ENCODE results near the gene GRM5.

The GRM5 gene

DNA sequence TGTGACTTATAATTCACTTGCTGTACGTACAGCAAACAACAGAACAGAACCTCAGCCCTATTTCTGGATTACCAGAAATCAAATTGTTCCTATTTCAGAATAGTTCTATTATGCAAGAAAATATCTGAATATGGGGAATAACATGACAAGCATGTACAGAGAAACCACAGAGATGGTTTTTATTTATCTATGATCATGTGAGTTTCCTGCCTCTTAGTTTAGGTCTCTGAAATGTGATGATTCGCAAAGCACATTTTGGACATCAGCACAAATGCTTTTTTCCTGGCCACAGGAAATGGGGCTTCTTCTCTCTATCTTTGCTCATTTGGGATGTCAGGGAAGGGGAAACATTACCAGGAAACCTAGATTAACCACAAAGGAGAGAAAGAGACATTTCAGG, 461.5 kb downstream of the GRM5 start:
- TF ChIP-seq, protein P1, sequence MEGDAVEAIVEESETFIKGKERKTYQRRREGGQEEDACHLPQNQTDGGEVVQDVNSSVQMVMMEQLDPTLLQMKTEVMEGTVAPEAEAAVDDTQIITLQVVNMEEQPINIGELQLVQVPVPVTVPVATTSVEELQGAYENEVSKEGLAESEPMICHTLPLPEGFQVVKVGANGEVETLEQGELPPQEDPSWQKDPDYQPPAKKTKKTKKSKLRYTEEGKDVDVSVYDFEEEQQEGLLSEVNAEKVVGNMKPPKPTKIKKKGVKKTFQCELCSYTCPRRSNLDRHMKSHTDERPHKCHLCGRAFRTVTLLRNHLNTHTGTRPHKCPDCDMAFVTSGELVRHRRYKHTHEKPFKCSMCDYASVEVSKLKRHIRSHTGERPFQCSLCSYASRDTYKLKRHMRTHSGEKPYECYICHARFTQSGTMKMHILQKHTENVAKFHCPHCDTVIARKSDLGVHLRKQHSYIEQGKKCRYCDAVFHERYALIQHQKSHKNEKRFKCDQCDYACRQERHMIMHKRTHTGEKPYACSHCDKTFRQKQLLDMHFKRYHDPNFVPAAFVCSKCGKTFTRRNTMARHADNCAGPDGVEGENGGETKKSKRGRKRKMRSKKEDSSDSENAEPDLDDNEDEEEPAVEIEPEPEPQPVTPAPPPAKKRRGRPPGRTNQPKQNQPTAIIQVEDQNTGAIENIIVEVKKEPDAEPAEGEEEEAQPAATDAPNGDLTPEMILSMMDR (IDR thresholded peaks at IDR 0.05): no peak

DNA sequence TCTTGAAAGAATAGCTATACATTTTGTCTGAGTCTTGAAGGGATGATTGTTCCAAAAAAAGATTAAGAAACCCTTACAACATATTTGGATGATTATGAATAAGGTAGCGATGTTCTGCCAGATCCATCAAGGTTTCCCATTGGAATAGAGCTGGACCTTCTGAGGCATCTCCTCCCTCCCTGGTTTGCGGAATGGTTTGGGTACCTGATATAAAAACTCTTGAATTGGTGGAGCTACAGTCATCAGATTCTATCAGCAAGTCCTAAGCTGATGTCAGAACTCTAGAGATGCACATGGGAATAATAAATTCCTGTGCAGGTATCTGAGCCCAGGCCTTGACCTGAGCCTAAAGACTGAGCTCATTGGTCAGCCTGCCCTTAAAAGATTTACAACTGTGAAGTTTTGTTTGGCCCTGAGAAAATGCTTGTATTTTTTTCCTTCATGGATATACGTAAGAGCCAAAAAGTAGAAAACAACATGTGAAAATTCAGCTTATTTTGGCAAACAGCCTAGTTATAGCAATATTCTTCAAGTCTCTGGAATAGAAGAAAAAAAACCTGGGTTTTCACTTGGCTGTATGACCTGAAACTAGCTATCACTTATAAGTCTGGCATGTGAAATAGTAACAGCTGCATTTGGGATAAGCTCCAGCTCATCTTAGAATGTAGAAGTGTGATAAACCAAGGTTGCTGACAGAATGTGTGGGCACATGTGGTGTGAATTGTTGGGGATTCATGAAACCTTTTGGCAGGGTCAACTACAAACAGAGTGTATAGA, 462.5 kb downstream of the GRM5 start:
- TF ChIP-seq, protein P1 (IDR thresholded peaks at IDR 0.05): no peak

DNA sequence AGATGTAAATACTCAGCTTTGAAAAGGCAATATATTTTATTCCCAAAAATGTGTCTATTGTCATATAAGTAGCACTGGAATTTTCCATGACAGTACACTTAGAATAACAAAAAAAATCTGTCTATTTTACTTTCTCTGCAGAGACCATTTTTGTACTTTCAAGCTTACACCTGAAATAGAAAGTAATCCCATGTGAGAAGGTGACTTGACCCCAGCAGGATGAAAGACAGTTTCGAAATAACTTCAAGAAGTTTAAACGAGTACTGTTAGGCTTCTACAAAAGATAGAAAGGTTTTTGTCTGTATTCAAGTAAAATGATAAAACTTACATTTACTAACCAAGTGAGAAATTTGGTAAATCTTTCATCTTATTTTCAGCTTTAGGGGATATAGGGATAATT, 468.4 kb downstream of the GRM5 start:
- TF ChIP-seq, protein P1 (IDR thresholded peaks at IDR 0.05): no peak

DNA sequence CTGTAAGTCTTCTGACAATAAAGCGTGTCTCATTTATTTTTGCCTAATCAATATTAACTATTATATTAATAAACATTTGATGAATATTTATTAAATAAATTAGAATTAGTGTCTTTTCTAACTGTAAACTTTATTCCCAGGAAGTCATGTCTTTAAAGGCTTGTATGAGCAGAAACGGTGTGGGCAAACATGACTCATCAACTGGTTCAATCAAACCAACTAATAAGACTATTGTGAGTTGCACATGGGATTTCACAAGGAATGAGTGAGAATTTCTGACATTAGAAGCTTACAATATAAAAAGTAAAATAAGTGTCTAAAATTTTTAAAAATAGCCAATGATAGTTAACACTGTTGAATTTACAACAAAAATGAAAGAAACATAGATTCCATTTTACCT, 469.0 kb downstream of the GRM5 start:
- TF ChIP-seq, protein P1 (IDR thresholded peaks at IDR 0.05): no peak

DNA sequence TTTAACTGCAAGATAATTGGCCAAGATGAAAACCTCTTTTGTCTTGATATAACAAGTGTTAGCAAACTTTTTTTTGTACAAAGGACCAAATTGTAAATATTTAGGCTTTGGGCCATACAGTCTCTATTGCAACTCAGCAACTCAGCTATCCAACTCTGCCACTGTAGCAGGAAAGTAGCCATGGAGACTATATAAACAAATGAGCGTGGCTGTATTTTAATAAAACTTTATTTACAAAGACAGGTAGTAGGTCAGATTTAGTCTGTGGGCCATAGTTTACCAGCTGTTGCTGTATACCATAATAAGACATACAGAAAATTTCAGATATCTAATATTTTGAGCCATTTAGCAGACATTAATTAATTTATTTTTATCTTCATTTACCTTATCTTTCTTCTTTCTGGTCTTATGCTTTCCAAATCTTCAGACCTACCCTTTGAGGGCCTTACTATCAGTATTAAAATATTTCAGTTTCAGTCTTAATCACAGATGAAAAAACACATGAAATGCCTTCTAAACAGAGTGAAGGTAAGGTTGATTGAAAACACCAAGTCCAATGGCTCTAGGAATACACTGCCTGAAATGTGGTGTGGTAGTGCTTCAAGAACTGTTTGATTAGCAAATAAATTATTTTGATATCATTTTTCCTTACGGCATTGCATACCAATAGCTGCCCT, 471.4 kb downstream of the GRM5 start:
- TF ChIP-seq, protein P1 (IDR thresholded peaks at IDR 0.05): no peak

DNA sequence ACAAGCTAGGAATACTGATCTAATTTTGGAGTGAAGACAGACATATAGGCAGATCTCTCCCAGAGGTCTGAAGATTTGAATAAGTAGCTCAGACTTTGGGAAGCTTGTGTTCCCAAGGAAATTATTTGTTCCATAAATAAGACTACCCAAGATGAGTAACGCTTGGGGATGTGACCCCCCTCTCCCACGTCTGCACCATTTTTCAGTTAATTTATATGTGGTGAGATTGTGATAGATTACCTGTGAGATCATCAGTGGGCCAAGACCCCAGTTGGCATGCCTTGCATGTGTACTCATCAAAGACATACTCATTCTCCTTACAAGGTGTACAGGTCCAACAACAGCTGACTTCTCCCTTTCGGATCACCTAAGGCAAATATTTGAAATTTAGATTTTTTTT, 475.4 kb downstream of the GRM5 start:
- TF ChIP-seq, protein P1 (IDR thresholded peaks at IDR 0.05): no peak

DNA sequence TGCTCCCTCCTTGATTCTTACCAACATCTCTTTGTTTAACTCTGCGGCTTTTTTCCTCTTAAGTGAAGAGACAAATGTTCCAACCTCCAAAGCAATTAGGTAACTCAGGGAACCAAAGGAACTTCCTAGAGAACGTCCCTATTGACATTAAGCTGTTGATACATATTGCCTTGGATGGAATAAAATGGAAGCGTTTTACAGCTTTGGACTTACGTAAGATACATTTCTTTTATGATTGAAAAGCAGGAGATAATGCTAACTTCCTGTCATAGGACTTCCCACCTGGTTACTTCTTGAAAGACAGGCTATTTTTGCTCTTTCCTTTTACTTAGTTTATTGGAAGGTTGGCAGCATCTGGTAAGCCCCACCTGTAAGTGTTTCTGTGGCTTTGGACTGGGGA, 482.5 kb downstream of the GRM5 start:
- TF ChIP-seq, protein P1 (IDR thresholded peaks at IDR 0.05): no peak

Measured in LNCAP (cell line).